ENCODE results near the gene ANK3.

DNA sequence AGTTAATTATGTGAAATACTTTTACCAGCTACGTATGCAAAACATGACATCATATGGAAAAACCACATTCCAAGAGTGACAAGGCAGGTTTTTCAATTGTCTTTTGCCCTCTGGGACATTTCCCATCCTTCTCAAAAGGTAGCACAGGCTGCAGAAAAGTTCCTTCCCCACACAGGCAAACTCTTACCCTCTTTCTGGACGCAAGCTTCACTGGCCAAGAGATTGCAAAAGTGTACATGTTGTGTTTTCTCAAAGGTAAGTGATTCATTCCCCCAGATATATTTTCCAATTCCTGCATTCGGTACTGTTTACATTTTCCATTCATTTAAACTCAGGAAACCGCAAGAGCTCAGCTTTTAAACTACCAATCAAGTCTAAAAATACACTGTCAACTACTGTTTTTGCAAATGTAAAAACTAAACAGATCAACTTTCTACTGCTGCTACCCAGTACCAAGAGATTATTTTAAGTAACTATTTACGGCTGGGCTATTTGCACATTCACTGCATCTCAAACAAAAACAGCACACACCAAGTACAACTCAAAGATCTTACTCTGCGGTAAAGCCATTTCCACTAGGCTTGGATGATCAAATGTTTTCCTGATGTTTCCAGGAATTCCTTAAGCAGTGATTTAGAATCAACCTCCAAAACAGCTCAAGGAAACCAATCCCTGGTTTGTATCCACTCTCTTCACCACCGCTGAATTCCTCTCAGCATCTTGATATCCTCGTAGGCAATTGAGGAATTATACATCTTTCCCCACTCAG lies 249.7 kb downstream of the ANK3 start:
- TF ChIP-seq, protein P1, sequence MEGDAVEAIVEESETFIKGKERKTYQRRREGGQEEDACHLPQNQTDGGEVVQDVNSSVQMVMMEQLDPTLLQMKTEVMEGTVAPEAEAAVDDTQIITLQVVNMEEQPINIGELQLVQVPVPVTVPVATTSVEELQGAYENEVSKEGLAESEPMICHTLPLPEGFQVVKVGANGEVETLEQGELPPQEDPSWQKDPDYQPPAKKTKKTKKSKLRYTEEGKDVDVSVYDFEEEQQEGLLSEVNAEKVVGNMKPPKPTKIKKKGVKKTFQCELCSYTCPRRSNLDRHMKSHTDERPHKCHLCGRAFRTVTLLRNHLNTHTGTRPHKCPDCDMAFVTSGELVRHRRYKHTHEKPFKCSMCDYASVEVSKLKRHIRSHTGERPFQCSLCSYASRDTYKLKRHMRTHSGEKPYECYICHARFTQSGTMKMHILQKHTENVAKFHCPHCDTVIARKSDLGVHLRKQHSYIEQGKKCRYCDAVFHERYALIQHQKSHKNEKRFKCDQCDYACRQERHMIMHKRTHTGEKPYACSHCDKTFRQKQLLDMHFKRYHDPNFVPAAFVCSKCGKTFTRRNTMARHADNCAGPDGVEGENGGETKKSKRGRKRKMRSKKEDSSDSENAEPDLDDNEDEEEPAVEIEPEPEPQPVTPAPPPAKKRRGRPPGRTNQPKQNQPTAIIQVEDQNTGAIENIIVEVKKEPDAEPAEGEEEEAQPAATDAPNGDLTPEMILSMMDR (conservative IDR thresholded peaks at IDR 0.05): no peak
- TF ChIP-seq EZH2 (IDR thresholded peaks at IDR 0.05; ENCODE audit: low read depth): no peak
